ENCODE results near the gene MSRB1.

DNA sequence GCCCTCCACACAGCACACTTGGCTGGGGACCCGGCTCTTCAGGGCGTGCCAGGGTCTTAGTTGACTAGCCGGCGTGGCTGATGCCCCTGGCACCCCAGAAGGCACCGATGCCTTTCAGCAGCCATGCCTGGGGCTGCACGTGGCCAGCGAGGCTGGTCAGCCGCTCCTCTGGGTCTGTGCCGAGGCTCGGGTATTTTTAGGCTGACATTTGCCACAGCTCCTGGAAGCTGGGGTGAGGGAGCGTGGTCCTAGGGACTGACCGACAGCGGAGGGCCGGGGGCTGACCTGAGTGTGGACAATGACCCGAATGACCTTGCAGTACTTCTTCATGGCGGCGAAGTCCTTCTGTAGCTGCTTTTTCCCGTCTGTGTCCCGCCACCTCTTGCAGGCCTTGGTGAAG lies 7.6 kb upstream of the MSRB1 start:
- TF ChIP-seq CTCF (IDR thresholded peaks at IDR 0.05) (no peak), POLR2A (IDR thresholded peaks at IDR 0.05) (no peak)
